ENCODE results near the gene DOCK8.
A peak's percentile ranks its signal among the peaks of the same experiment; 100 is the strongest.
"Not testable (repeated sequence)": the region's sequence is repeated elsewhere in the genome, so short reads cannot be mapped to it uniquely, and the experiment has no call there.

DOCK8 gene

DNA sequence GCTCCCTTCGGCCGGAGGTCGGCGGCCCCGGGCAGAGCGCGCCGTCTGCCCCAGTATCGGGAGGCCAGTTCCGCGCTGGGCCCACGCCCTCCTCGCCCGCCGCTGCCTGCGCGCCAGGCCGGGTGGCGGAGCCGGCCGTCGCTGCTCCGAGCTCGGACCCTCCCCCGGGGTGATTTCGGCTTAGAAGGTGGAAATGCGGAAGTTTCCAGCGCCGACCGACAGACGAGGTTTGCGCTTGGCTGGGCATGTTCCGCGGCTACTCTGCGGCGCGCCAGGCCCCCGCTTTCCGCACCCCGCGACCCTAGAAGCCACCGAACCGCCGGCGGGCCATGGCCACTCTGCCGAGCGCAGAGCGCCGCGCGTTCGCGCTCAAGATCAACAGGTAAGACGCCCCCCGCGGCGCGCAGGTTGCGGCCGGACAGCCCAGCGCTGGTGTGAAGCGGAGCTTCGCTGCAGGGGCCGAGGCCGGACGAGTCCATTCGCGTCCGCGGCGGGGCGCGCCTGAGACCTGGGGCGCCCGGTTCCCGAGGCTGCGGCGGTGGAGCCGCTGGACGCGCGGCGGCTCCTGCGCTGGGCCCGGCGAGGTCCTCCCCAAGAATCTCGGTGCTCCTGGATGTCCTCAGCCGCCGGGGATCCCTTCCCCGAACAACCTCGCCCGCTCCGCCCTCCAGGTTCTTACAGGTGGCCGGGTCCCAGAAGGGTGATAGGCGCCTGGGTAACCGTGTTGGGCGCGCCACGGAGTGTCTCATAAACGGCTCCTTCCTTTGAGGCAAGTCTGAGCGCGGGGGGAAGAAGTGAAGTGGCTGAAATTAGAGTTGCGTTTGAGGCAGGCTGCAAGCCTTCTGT lies at the start of gene DOCK8:
DOCK8 (plus strand) TSS at position 218 of the 846 bp plus-strand sequence; CDS start at position 330, 112 bp downstream.
- no peak for FAIRE-seq
- peak; percentile 9 for DNase-seq (ENCODE audit: insufficient read length, low spot score)

DNA sequence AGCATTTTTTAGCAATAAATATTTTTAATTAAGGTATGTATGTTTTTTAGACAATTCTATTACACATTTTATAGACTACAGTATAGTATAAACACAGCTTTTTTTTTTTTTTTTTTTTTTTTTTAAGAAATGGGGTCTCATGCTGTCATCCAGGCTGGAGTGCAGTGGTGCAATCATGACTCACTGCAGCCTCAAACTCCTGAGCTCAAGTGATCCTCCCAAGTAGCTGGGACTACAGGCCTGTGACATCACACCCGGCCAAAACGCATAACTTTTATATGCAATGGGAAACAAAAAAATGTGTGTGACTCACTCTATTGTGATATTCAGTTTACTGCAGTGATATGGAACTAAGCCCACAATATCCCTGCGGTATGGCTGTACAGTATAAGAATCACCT lies 44.9 kb upstream of the DOCK8 start:
- not testable (repeated sequence) for FAIRE-seq

DNA sequence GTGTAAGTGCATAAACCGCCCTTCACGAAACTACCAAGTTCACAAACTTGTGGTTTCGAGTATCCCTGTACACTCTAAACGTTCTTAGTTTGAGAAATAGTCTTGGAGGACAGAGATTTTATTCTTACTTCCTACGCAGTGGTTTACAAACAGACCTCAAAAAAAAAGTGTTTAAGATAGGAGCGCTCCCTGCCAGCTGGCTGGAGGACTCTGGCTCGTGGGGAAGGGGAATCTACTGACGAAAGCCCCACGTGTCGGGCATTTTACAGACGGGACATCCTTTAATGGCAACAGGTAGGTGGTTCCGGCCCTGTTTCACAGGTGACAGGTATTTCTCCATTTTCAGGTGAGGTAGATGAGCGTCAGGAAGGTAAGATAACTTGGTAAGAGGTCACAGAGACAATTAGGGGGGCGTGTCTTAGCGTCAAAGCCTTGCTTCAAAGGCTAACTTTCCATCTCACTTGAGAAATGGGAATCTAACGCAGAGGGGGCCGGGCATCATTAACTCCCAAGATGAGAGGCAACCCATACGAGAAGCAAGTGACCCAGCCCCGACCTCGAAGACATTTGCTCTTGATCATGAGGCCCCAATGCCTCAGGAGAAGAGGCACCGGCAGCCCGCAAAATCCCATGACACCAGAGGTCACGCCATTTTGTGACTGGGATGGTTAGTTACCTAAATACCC lies 36.4 kb upstream of the DOCK8 start:
- FAIRE-seq; DNase-seq (ENCODE audit: insufficient read length, low spot score): not testable (repeated sequence)

More for the DNA sequence above, 44.9 kb upstream of the DOCK8 start:
- DNase-seq (ENCODE audit: insufficient read length, low spot score): not testable (repeated sequence)

DNA sequence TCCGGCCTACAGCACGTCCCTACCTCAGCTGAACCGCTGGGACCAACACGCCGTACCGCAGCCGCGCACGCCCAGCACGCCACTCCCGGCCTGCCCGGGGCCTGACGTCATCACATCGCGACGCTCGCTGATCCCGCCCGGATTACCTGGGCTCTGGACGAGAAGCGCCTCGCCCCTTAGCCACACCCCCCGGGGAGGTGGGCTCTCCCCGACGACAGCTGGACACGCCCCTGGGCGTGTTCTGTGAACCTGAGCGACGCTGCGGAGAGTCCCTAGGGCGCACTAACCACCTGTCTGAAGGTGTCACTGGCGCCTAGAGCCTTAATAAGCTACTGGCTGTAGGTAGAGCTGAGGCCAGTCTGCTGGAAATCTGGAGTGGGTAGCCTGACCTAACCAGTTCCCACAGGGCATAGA lies 35.7 kb upstream of the DOCK8 start, which contains the start of gene ZNG1A:
ZNG1A (minus strand) TSS at position 87 of the 414 bp plus-strand sequence. CDS start 87 bp downstream, outside the sequence.
- not testable (repeated sequence) for FAIRE-seq; DNase-seq (ENCODE audit: insufficient read length, low spot score)

DNA sequence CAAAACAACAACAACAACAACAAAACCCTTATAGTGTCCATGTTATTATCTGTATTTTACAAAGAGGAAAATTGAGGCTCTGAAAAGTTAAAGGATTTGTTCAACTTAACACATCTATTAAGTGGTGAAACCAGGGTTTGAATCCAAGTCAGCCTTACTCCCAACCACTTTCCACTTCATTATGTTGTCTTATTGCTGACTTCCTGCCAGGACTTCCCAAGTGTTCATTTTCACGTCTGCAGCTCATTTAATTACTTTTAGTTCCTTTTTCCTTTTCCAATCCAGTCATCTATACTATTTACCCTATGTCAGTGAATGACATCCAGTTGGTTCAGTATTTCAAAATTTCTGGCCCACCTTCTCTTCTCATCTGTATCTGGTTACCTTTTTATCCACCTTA lies 15.1 kb upstream of the DOCK8 start:
- FAIRE-seq; DNase-seq (ENCODE audit: insufficient read length, low spot score): not testable (repeated sequence)

DNA sequence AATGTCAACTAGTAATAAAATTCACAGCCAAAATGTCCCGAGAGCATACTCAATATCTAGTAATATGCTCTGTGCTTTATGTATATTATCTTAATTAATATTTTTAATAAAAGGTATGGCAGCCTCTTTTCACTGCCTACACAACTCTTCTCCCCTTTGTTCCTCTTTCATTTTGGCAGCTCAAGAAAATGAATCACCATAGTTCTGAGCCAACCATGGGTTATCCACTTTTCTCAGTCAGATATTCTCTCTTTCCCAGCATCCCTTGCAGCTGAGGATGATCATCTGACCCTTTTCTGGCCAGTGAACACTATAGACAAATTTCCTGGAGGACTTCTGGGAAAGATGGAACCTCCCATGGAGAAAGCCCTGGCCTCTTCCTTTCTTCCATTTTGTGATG lies 8.2 kb upstream of the DOCK8 start:
- FAIRE-seq (no peak), DNase-seq (ENCODE audit: insufficient read length, low spot score) (no peak)

DNA sequence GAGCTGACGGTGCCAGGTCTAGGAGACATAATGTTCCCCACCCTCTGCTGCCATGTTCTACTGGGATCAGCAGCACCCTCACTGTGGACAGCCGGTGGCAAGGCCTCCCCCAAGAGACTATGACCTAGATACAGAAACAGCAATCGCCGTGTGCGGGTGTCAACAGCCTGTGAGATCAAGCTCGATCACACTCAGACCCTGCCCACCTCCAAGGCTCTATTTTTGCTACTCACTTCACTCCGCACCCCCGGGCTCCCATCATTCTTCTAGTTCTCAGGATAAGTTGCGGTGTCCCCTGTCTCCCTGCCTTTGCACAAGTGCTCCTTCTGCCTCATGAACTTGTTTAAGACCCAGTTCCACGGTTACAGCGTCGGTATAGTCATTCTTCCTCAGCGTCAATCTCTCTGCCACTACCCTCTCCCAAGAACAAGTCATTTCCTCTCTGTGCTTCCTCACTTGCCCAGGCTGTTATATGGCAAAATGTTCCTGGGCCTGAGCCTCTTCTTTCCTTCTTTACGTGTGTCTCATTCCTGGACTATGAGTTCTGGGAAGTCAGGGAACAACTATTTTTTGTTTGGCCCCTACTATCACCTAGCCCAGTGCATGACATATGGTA lies 5.4 kb upstream of the DOCK8 start:
- FAIRE-seq (no peak), DNase-seq (ENCODE audit: insufficient read length, low spot score) (no peak)

DNA sequence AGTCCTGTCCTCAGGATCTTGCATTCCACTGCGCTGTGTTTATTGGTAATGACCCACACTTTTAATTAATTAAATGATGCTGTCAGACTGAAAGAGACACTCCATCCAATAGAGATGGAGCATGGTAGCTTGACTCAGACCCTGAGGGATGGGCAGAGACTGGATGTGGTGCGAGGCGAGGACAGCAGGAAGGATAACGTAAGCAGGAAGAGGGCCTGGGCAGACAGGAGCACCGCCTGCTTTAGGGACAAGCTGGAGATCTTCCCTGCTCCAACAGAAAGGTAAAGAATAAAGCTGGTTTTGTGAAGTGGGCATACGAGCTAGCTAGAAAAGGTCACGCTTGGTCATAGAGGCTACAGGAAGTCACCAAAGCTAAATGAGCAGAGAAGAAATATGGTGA lies 3.6 kb upstream of the DOCK8 start:
- FAIRE-seq (no peak), DNase-seq (ENCODE audit: insufficient read length, low spot score) (no peak)

DNA sequence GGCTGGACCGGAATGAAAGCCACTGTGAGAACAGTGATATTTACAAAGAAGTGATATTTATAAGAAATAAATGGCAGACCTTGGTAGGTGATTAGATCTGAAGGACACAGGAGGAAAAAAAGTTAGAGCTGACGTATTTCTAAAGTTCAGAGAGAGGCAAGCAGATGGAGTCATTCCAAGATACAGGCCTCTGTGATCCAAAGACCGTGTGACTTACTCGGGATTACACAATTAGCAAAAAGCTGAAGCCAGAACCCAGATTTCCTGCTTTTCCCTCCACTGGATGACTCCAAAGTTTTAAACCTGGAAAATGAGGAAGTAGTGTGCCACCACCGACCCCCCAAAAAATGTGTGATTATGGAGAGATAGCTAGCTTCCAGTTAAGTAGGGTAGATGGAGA lies 3.1 kb upstream of the DOCK8 start:
- no peak for FAIRE-seq

DNA sequence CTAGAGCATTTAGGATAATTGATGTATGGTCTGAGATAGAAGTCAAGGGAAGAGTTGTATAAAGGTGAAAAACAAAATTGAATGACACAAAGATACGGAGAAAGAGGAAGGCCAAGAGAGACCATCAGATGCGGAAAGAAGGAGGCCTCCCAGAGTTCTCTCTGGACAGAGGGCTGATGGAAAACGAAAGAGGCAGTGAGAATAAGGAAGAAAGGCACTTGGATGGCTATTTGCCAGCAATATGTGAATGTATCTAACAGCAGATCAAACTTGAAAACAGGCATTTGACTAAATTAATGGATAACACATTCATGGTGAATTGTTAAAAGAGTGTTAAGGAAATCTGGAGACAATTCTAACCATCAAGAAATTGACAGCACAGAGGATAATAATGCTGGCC lies 2.4 kb upstream of the DOCK8 start:
- FAIRE-seq (no peak), DNase-seq (ENCODE audit: insufficient read length, low spot score) (no peak)

More for the DNA sequence above, 3.1 kb upstream of the DOCK8 start:
- no peak for DNase-seq (ENCODE audit: insufficient read length, low spot score)

DNA sequence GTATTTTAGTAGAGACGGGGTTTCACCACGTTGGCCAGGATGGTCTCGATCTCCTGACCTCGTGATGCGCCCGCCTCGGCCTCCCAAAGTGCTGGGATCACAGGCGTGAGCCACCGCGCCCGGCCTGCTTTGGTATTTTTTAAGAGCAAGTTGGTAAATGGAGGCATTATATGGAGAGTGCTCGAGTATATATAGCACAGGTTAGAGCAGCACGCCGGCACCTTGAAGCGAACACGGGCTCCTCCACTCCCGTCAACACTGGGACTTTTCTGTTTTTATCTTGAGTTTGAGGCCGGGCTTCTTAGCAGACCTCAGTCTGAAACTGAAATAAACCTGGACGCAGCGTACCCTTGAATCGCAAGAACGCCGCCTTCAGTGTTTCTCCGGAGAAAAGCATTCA lies 764 bp upstream of the DOCK8 start:
- FAIRE-seq; DNase-seq (ENCODE audit: insufficient read length, low spot score): not testable (repeated sequence)

DNA sequence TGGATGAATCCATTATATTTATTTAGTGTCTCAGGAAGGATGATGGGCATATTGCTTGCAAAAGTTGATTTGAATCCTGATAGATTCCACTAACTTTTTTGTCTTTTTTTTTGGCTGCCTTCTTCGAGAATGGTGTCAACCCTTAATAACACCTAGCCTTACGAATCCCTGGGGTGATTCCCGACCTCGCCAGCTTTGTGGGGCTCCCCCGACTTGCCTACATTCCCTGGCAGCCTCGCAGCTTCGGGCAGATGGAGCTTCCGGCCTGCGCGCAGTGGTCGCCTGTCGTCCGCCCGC lies 366 bp upstream of the DOCK8 start:
- no peak for FAIRE-seq

DNA sequence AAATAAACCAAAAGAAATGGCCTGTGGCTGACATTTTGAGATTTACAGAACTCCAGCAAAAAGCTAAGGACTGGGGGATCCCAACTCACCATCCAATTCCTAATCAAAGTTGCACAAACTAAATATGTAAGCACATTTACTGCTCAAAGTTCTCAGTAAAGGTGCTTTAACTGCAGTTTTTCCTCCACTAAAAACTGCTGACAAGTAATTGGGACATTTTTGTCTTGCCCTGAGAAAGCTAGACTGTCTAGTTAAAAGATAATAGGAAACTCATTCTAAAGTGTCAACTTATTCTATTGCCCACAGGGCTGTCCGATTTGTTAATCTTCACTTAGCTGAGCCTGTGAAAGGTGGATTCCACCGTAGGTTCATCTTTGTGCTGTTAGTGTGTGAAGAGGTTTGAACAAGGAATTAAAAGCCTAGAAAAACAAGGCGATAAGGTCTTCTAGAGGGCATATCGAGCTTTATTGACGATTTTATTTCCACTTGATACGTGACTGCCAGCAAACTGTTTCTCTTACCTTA lies 1.0 kb downstream of the DOCK8 start:
- FAIRE-seq (no peak), DNase-seq (ENCODE audit: insufficient read length, low spot score) (no peak)

More for the DNA sequence above, 366 bp upstream of the DOCK8 start:
- no peak for DNase-seq (ENCODE audit: insufficient read length, low spot score)

DNA sequence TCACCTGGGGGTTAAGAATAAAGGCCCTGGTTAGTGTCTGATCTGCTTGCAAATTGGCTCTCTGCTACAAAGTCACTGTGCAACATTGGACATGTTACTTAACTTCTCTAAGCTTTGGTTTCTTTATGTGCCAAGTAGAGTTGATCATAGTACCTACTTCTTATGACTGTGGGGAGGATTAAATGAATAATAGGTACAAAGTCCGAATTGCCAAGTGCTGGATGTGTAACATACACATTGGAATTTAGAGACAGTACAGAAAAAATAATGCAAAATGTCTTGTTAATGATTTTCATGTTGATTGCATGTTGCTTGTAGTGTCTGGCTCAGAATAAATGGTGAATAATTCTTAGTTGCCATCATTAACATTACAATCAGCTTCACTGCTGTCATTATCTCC lies 2.2 kb downstream of the DOCK8 start:
- no peak for FAIRE-seq
- DNase-seq (ENCODE audit: insufficient read length, low spot score): no peak

DNA sequence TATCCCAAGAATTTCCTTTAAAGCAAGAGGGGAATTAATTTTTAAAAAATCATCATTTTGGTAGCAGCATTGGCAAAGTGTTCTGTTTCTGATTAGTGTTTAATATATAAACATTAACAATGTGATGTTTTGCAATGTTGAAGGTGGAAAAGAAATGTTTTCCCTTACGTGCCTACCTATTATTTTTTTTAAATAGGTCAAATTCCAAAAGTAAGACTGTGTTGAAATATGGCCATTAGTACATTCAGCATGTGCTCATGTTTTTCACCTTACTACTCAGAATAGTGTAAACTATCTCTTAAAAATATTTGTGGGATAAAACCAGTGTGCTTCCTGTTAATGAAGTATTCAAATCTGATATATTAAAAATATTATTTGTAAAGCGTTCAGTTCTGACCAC lies 3.3 kb downstream of the DOCK8 start:
- FAIRE-seq (no peak), DNase-seq (ENCODE audit: insufficient read length, low spot score) (no peak)

DNA sequence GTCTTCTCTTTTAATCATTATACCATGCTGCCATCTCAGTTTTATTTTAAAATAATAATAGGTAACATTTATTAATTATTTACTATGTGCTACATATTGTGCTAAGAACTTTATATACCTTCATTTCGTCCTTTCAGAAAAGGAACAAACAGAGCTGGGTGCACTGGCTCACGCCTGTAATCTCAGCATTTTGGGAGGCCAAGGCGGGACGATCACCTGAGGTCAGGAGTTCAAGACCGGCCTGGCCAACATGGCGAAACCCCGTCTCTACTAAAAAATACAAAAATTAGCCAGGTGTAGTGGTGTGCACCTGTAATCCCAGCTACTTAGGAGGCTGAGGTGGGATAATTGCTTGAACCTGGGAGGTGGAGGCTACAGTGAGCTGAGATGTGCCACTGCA lies 4.4 kb downstream of the DOCK8 start:
- FAIRE-seq: not testable (repeated sequence)

DNA sequence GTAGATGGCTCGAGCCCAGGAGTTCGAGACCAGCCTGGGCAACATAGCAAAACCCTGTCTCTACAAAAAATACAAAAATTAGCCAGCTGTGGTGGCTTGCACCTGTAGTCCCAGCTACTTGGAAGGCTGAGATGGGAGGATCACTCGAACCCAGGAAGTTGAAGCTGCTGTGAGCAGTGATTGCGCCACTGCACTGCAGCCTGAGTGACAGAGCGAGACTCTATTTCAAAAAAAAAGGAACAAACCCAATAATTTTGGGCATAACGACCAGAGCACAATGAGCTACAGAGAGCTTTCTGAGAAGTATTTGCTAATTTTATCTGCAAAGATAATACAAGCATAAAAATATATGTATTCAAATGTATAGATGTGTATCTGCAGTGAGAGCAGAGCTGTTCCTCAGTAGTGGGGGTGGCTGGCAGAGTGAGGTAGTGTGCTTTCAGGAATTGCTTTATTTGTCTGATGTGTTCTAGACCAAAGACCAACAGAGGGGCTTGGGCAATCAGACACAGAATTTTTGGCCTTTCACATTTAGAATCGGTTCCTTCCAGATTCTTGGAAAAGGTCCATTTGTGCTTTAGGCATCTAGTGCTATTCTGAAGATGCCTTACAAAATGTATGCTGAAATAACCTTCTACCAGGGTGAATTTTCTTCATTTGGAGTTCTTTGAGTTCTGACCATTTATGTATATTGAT lies 5.2 kb downstream of the DOCK8 start:
- FAIRE-seq (no peak), DNase-seq (ENCODE audit: insufficient read length, low spot score) (no peak)

More for the DNA sequence above, 4.4 kb downstream of the DOCK8 start:
- not testable (repeated sequence) for DNase-seq (ENCODE audit: insufficient read length, low spot score)

DNA sequence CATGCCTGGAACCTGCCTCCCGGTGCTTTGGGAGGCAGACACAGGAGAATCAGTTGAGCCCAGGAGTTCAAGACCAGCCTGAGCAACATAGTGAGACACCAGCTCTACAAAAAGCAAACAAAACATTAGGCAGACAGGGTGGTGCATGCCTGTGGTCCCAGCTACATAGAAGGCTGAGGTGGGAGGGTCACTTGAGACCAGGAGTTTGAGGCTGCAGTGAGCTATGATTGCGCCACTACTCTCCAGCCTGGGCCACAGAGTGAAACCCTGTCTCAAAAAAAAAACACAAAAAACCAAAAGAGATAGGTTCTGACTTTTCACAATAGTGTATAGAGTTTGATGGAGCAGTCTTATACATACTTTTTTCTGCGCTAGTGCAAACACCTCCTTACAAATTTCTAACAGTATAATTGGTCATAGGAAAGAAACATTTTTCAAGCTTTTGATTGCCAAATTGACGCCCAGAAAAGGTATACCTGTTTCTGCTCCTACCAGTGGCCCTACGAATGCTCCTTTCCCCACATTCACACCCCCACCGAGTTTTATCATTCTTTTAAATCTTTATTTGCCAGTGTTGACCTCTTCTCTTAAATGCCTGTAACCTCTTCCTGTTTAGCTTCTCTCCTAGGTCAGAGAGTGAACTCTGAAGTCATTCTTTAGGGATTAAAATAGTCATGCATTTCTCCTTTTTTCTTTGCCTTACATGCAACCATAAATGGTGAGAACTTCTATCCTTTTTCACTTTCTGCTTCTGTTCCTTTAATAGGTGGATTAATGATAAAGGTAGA lies 7.5 kb downstream of the DOCK8 start:
- DNase-seq (ENCODE audit: insufficient read length, low spot score) (no peak), FAIRE-seq (no peak)

DNA sequence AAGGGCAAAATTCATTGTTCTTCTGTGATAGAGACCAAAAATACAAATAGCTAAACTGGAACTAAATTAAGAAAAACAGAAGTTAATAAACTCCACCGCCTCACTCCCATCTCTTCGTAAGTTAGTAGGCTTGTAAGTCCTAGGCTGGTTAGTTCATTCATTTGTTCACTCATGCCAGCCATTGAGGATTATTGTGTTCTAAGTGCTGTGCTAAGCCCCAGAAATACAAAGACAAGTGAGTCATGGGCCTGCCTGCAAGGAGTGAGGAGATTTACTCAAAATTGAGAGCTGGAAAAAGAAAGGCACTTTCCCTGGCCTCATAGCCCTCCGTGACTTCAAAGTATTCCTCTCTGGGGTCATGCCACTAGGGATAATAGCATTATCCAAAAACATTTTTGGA lies 8.5 kb downstream of the DOCK8 start:
- no peak for DNase-seq (ENCODE audit: insufficient read length, low spot score)
- no peak for FAIRE-seq

DNA sequence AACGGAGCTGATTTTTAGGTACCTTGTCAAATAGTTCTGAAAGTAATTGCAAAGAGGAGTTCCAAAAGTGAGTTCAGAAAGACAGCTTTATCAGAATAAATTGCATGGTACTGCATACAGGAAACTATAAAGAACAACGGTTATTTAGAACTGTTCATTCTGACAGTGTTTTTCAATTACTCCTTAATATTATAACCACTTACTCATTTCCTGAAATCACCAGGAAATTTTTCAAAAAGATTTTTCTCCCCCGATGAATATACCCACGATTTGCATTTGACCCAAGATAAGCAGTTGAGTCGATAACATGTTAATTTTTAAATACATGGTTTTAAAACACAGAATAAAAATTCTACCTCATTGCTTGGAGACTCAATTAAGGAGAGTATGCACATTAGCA lies 9.4 kb downstream of the DOCK8 start:
- FAIRE-seq (no peak), DNase-seq (ENCODE audit: insufficient read length, low spot score) (no peak)

Data from HTR-8/SVneo (cell line).